Airway epithelial cell (primary cell): ENCODE results near the gene ATP5F1E. TPM values are rescaled to one million over a fixed set of nuclear protein-coding genes. Genes with fewer than 3 reads are reported as not detected.

ENCODE experiments used
- total RNA-seq: library from RNA; depleted of rRNA; stranded (reverse); fragments of >200 nt; gene quantifications from 2 replicates; pipeline ENCODE4 v1.2.3, GENCODE V29; 2015

The ATP5F1E gene
- 33.7 and 39.6 TPM in 2 replicates for total RNA-seq

GRCh38 chr20:59032023-59032712, at the start of gene ATP5F1E:
Gene ATP5F1E, minus strand, starts transcription at chr20:59032335. Its CDS starts 84 bp downstream, at chr20:59032251.

GRCh38 chr20:59042151-59042795, 10.1 kb upstream of the ATP5F1E start, which contains the start of gene PRELID3B:
Gene PRELID3B, minus strand, starts transcription at chr20:59042786. Its CDS starts 56 bp downstream, at chr20:59042730.

GRCh38 chr20:59019217-59019616, 12.9 kb downstream of the ATP5F1E start, which contains the start of gene TUBB1:
Gene TUBB1, plus strand, starts transcription at chr20:59019429. Its CDS starts 94 bp downstream, at chr20:59019523.

GRCh38 chr20:59006864-59007664, 25.1 kb downstream of the ATP5F1E start, which contains the start of gene CTSZ:
Gene CTSZ, minus strand, starts transcription at chr20:59007254. Its CDS starts 126 bp downstream, at chr20:59007128.

GRCh38 chr20:58980711-58981627, 51.2 kb downstream of the ATP5F1E start, which contains the start of gene NELFCD:
Gene NELFCD, plus strand, starts transcription at chr20:58981256. Its CDS starts 54 bp downstream, at chr20:58981310.

Other genes with a start within 250 kb of the ATP5F1E start
- 0.42 and 2.0 TPM in 2 replicates for gene GNAS-AS1, start 181.4 kb downstream of the ATP5F1E start, total RNA-seq
- gene GNAS, start 179.6 kb downstream of the ATP5F1E start, total RNA-seq: 559 and 647 TPM in 2 replicates
- gene NELFCD, start 51.1 kb downstream of the ATP5F1E start, total RNA-seq: 65.1 and 71.0 TPM in 2 replicates
- 57.8 and 68.0 TPM in 2 replicates for gene CTSZ, start 25.1 kb downstream of the ATP5F1E start, total RNA-seq
- gene TUBB1, start 12.9 kb downstream of the ATP5F1E start, total RNA-seq: not detected in 2 replicates
- gene PRELID3B, start 10.5 kb upstream of the ATP5F1E start, total RNA-seq: 61.7 and 62.6 TPM in 2 replicates
- gene ZNF831, start 131.5 kb upstream of the ATP5F1E start, total RNA-seq: not detected in 2 replicates